ACHN (cell line): ENCODE data around the gene MTREX.

Source experiments
- DNase-seq: peaks from one replicate; pipeline ENCODE4 v3.0.0-alpha.2; 2015
- in situ Hi-C: cut with HindIII; loops from 2 replicates; pipeline ENCODE4 v1.10.0; 2017; ENCODE audit warnings: low sequenced_read_pairs, low pct_ligation_motif_present, low pct_unique_long_range_greater_than_20kb

MTREX gene

DNA sequence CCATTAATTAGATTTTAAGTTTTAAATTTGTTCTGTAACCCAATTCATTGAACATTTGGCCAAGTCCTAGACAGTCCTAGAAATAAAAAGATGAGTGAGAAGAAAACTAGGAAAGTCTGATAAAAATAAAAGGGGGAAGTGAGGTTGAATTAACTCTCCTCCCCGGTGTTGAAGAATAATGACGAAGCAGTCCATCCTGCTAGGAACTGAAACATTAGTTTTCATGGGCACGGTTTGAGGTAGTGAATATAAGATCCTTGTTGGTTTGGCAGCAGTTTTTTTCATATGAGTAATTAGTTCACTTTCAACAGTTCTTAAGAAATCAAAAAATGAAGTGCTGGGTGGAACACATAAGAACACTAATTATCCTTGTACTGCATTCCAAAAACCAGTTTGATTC, 103.1 kb downstream of the MTREX start:
- no peak for DNase-seq
- in situ Hi-C loops: no loop called here

DNA sequence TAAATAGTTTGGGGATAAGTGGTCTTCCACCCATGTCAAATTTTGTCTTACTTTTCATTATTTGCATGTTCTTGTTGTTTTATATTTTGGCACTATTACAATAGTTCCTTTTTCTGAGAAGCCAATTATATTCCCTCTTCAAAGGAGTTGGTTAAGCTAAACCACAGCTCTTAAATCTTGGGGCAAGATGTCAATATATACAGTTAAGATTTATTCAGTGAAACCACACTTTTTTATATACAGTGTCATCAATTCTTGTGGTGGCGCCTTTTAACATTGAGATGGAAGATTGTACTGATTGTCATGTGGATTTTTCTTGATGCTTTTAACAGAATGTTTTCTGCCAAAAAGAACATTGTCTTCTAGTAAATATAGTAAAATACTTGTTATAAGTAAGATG, 104.1 kb downstream of the MTREX start:
- in situ Hi-C loops: no loop called here
- no peak for DNase-seq

DNA sequence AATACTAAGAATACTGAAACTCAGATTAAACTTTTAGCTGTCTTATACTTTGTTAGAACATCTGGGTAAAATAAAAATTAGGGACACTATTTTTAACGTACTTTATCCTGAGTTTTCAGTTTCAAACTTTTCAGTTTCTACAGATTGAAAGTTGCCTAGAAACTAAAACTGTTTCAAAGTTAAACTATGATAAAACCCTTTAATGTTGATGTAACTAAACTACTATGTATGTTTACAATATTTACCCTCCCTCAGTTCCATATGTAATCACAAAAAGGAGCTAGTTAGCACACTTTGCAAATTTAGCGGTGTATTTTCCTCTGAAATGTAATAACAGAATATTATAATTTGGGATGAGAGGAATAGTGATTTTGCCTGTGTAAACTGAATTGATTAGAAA, 105.9 kb downstream of the MTREX start:
- DNase-seq: no peak
- in situ Hi-C loops: no loop called here

DNA sequence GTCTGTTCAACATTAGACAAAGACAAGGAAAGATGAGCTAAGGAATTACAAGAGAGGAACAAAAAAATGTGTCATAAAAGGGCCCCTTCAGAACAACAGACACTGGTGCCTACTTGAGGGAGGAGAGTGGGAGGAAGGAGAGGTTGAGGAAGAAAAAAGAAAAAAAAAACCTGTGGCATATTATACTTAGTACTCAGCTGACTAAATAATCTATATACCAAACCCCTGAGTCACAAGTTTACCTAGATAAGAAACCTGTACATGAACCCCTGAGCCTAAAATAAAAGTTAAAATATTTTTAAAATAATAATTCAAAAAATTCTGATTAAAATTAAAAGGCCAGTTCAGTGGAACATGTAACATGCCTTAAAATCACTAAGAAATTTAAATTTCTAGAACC, 107.3 kb downstream of the MTREX start:
- in situ Hi-C loops: no loop called here

DNA sequence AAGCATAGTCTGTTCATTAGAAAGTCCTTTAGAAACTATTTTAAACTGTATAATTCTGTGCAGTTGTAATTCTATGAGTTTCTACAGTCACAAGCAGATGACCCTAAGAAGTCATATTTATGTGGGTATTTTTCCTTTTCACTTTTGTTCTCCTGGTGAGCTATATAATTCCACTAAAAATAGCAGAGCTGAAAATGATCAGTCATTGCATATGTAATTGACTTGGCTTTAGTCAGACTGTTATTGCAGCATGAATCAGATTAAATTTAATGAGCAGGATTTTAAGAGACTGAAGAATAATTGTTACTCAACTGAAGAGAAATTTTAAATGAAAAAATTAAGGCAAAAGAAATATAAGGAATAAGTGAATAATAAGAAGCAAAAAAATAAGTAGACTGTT, 108.5 kb downstream of the MTREX start:
- in situ Hi-C loops: no loop called here
- no peak for DNase-seq

More for the DNA sequence above, 107.3 kb downstream of the MTREX start:
- DNase-seq: no peak

DNA sequence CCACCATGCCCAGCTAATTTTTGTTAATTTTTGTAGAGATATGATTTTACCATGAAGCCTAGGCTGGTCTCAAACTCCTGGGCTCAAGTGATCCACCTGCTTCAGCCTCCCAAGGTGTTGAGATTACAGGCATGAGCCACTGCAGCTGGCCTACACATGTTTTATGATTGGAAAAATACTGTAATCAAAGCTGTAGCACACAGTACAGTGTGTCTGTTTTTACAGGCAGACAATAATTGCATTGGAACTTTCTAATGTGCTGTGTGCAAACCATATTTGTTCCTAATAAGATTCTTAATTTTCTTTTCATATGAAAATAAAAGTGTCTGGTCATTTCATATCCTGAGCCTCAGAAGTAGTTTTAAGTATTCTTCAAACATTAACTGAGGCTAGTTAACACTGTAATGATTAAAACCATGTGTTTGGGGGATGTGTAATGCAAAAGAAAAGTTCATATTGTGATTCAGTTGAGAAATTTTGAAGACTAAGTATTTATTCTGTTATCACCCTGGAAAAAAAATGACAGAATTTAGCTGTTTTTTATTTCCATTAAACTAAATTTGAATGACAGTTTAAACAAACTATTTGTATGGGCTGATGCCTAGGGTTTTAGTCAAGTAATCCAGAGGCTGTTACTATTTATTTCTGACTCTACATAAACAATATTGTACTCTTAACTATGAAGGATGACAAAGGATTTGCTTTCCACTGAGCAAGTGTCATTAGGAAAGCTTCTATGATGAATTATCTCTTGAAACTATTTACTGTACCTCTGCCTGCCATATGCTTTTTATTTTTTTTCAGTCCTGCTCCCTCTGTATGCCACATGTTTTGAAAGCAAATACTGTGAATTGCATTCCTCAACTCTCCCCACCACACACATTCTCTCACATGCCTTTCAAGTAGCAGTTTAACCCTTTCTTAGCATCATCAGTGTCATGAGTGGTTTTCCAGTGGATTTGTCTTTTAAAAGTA, 111.5 kb downstream of the MTREX start:
- no peak for DNase-seq
- in situ Hi-C loops: no loop called here

DNA sequence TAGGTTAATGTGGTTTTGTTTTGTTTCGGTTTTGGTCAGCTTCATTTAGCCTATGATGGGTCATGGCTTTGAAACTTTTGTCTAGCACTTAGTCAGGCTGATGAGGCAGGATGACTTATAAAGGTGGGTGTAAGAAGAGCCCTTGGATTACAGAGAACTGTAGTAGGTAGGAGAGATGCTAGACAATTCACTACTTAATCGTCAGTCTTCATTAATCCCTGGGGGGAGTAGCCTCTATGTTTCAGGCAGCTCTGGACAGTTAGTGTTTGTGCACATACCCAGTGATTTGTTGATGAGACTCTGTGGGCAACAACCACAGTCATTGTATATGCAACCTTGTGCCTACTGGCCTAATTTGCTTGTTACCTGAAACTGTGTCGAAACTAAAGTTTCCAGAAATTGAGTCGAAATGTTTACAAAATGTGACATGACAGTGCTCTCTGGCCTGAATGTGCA, 113.3 kb downstream of the MTREX start:
- no peak for DNase-seq
- in situ Hi-C loops: no loop called here

DNA sequence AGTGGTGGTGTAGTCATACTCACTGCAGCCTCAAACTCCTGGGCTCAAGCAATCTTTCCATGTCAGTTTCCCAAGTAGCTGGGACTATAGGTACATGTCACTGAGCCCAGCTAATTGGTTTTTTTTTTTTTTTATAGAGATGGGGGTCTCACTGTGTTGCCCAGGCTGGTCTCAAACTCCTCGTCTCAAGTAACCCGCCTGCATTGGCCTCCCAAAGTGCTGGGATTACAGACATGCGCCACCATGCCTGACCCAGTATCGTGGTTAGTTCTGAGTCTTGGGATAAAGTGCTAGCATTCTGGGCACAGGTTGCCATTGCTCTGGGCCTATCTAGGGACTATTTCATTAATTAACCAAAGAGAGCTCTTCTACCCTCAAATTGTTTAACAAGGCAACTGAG, 118.7 kb downstream of the MTREX start:
- no peak for DNase-seq
- in situ Hi-C loops: no loop called here

DNA sequence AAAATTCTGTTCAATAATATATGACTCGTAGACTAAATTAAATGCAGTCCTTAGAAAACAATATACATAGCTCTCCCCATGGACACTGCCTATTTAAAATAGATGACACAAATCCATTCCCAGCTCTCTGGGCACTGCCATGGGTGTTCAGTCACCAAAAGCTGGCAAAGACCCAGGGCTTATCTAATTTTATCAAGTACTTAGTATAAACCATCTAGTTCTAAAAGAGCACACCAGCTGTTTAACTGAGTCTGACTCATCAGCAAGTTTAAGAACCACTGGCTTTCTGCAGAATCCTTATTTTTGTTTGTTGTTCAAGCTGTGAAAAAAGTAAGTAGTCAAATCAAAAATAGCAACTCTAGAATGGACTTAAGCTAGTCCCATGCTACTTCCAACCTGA, 119.4 kb downstream of the MTREX start:
- no peak for DNase-seq
- in situ Hi-C loops: no loop called here

DNA sequence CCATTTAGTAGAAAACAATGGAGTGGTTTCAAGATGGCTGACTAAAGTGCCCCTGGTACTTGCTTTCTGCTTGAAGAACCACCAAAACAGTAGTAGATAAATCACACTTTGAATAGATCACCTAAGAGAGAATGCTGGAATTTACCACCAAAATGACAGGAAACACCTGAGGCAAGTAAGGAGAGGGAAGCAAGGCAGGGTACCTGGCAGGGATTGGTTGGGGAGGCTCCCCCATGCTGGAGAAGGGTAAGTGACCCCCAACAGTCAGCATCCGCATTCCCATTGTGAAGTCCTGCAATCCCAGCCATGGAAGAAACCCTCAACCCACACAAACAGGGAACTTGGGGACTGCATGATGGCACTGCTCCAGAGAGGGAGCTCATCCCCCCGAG, 121.4 kb downstream of the MTREX start:
- in situ Hi-C loops: no loop called here
- DNase-seq: no peak

DNA sequence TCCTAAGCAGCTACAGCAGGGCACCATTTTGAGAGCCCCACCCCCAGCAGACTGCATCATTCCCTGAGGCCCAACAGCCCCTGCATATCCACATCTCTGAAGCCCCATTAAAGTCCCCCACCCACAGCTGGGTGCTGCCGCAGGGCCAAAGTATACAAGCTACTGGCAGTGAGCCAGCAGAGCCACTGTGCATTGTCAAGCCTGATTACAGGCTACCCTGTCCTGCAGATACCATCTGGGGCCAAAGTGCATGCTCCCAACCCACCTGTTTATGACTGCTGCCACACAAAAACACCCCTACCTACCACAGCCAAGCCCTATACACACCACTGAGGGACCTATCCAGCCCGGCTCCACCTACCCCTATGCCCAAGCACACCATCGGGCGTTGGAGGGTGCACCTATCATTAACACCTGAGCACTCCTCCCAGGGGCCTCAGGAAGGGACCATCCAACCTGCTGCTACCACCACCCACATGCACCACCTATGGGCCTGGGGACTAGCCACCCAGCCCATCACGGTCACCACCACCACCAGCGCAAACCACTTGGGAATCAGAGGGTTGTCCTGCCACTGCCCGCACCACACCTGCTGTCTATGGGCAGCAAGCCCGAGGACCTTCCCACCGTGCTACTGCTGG, 121.9 kb downstream of the MTREX start:
- in situ Hi-C loops: no loop called here
- DNase-seq: no peak

DNA sequence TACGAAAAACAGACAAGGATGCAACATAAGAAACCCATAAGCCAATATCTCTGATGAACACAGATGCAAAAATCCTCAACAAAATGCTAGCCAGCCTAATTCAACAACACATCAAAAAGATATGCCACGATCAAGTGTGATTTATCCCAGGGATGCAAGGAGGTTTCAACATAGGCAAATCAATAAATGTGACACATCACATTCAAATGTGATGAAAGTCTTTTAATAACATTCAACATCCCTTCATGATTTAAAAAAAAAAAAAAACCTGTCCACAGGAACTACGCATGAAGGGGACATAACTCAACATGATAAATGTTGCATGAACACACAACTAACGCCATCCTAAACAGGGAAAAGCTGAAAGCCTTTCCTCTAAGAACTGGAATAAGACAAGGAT, 124.8 kb downstream of the MTREX start:
- in situ Hi-C loops: no loop called here
- DNase-seq: no peak

DNA sequence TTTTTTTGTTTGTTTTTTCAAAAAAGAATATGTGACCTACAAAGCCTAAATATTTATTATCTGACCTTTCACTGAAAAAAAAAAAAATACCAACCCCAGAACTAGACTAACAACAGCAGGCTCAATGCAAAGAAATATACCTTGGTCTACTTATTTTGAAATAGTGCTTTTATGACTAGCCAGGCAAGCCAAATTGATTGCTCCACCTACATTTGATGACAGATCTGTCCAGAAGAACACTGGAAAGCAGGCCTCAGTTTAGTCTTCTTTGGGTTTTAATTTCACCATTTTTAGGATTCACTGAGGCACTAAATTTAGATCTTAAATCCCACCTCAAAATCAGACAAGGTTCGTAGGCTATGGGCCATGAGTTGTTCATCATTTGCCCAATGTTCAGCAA, 129.7 kb downstream of the MTREX start:
- no peak for DNase-seq
- in situ Hi-C loops: no loop called here

DNA sequence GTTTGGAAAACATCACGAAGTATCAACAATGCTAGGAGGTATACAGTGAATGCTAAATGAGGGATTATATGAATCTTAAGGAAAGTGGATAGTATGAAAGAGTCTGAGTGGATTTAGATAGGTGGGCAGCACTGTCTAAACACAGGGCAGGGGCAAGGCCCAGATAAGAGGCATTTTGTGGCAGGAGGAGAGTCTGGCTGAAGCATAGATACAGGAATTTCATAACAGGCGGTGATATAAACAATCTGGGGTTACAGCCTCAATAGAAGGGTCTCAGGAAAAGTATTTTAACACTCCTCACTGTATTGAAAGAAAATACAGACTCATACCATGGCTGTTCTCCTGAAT, 130.0 kb downstream of the MTREX start:
- in situ Hi-C loops: no loop called here
- no peak for DNase-seq

DNA sequence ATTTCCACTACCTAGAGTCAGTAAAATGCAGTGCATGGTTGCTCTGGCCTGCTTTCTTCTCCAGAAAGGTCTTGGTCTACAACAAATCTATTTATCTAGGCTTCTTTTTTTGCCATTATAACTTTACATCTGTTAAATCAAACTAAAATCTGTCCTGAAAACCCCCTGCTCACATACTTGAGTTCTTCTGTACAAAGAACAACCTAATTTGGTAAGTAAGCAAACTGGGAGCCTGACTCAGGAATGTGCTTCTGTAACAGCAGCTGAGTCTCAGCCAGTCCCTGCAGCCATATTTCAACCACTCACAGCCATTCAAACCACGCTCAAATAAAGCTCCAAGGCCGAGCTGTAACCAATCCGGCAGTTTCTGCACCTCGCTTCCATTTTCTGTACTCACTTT, 131.2 kb downstream of the MTREX start:
- peak; percentile 30 for DNase-seq

DNA sequence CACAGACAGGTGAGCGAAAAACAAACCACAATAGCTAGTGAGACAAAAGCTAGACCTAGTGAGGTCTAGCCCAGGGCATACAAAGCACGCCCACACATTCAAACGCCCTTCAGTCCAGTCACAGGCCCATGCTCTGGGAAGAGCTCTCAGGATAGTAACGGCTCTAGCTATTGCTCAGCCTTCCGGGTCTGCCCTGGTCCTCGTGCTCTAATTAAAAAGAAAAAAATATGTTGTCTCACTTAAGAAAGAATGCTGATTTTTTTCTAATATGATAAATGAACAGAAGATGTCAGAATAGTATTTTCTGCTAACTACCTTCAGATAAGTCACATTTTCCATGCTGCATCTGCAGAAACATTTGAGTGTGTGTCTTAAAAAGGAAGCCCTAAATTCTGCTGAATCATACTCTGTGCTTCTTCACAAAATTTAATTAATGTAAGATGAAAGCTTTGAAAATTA, 132.4 kb downstream of the MTREX start:
- in situ Hi-C loops: no loop called here
- no peak for DNase-seq

More for the DNA sequence above, 131.2 kb downstream of the MTREX start:
- in situ Hi-C loops: no loop called here

DNA sequence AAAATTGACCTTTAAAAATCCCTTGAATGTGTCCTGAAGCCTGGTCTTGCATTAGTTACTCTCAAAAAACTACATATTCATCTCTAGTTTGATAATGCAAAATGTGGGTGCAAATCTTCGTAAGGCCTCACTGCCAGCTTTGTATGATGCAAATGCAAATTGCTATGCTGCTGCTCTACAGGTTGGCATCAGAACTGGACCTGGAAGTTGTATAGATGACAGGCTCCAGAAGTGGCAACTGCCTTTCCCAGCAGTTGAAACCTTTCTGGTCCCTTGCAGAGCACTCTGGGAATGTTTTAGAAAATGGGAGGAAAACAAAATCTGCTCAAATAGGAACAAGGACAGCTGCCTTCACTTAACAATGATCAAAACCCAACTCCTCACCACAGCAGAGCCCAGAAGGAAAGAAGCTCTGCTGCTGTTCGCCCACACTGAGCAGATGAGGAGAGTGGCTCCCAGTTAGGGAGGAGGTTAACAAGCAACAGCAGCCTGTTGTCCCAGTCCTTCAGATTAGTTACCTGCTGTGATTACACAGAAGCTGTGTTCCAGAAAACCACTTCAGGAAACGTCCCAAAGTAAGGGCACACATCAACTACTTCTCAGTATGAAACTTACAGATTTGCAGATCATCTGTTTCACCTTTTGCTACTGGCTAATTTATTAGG, 133.4 kb downstream of the MTREX start:
- DNase-seq: no peak
- in situ Hi-C loops: no loop called here

DNA sequence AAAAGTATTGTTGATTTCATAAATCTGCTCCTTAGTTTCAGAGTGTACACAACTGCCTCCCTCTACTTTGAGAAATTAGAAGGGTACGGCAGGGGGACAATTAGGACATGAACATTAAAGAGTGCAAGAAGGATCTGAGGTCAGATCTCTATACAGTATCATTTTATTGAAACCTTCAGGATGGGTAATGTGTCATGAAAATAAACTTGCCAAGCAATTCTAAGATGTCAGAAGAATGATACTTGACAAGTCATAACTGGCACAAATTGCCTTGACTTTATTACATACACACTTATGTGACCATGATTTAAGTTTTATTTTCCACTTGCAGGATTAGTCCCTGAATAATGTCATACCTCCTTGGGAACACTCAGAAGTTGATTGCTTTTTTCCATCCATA, 134.2 kb downstream of the MTREX start:
- in situ Hi-C loops: no loop called here
- no peak for DNase-seq

DNA sequence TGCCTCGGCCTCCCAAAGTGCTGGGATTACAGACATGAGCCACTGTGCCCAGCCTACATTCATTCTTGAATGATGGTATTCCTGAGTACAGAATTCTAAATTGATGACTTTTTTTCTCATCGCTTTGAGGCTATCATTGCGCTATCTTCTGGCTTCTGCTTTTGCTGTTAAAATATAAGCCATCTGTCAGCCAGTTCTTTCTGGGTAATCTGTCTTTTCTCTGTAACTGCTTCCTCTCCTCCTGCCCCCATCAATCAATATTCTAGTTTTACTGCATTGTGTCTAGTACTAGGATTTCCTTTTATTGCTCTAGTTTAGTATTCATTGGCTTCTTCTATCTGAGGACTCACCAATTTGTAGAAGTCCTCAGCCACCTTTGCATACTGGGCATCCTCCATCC, 138.0 kb downstream of the MTREX start:
- no peak for DNase-seq
- in situ Hi-C loops: no loop called here
